Progenitor cell of endocrine pancreas (in vitro differentiated cells): Measurements from ENCODE around the gene NHERF1. TPM values are rescaled to one million over a fixed set of nuclear protein-coding genes. Genes with fewer than 3 reads are reported as not detected.

Experiments used
- DNase-seq: peaks from one replicate; pipeline ENCODE4 v3.0.0; 2021; ENCODE audit warnings: low spot score; ENCODE audit not compliant: unreplicated experiment
- H3K27ac Mint-ChIP-seq: 2 replicates; pipeline ENCODE4 v1.8.0; 2021; ENCODE audit warnings: mild to moderate bottlenecking, moderate library complexity, mixed read lengths
- H3K27me3 Mint-ChIP-seq: 2 replicates; pipeline ENCODE4 v1.8.0; 2021; ENCODE audit warnings: mixed read lengths
- H3K36me3 Mint-ChIP-seq: 2 replicates; pipeline ENCODE4 v1.8.0; 2022; ENCODE audit warnings: mixed read lengths; ENCODE audit not compliant: insufficient read depth
- H3K4me1 Mint-ChIP-seq: 2 replicates; pipeline ENCODE4 v1.8.0; 2021; ENCODE audit warnings: low read depth, mixed read lengths
- H3K4me3 Mint-ChIP-seq: 2 replicates; pipeline ENCODE4 v1.8.0; 2021; ENCODE audit warnings: low read depth, mild to moderate bottlenecking, moderate library complexity, mixed read lengths
- H3K9me3 Mint-ChIP-seq: 2 replicates; pipeline ENCODE4 v1.8.0; 2021; ENCODE audit warnings: low read depth, mixed read lengths
- total RNA-seq: library from RNA; stranded (reverse); gene quantifications from 2 replicates; pipeline ENCODE4 v1.2.1, GENCODE V29; 2021
- TF ChIP-seq, protein P1 (sequence below): fragments of 200-600 bp; sonication (generic); IDR thresholded peaks from one replicate; pipeline ENCODE4 v1.5.0; 2021; ENCODE audit warnings: antibody characterized with exemption, mild to moderate bottlenecking; ENCODE audit not compliant: unreplicated experiment

NHERF1 gene
- total RNA-seq, 1 donor from 2014 or later: 143 TPM

DNA sequence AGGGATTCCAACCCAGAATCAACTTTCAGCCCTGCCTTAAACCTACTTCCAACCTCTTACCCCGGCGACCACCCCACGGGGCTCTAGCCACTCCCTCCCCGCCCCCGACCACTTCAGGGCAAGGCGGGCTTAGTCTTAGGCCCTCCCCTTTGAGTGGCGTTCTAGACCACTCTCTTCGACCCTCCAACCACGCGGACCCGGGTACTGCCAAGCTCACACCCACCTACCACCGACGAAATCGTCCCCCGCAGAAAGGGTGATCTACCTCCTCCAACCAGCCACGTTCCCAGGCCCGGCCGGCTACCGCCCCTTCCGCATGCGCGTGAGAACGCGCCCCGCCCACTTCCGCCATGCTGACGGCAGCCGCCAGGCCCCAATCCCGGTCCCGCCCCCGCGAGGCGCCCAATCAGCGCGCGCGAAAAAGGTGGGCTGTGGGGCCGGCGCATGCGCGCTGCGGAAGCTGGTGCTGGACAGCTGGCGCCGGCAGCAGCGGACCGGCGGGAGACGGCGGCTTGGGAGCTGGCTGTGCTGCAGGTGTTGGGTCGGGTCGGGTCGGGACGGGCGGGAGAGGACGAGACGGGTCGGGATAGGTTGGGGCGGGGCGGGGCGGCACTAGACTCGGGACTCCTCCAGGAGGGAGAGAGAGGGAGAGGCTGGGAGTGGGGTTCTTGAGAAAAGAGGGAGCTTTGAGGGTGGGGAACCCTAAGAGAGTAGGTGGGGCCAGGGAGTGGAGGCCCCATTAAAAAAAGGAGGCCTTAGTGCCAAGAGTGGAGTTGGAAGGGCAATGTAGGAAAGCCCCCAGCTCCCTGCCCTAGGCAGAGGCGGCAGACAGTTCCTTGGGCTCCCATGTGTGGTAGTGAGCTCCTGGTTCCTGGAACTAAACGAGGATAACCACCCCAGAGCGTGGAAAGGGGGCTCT is 27.9 kb downstream of the NHERF1 start, which contains the start of gene NAT9:
Gene NAT9 (minus strand): TSS at position 302 of the 919 bp plus-strand sequence. CDS start 647 bp downstream, outside the sequence.
- Mint-ChIP-seq H3K9me3 (no peaks in the 10 kb centered on the region), H3K4me1 (peaks cover 21% of the 10 kb centered on the region), H3K27me3 (no peaks in the 10 kb centered on the region), H3K4me3 (peak within 1 kb of the TSS; percentile 94), H3K36me3 (peaks cover 13% of the 10 kb centered on the region), H3K27ac (peak within 1 kb of the TSS; percentile 96)
- TF ChIP-seq, protein P1, sequence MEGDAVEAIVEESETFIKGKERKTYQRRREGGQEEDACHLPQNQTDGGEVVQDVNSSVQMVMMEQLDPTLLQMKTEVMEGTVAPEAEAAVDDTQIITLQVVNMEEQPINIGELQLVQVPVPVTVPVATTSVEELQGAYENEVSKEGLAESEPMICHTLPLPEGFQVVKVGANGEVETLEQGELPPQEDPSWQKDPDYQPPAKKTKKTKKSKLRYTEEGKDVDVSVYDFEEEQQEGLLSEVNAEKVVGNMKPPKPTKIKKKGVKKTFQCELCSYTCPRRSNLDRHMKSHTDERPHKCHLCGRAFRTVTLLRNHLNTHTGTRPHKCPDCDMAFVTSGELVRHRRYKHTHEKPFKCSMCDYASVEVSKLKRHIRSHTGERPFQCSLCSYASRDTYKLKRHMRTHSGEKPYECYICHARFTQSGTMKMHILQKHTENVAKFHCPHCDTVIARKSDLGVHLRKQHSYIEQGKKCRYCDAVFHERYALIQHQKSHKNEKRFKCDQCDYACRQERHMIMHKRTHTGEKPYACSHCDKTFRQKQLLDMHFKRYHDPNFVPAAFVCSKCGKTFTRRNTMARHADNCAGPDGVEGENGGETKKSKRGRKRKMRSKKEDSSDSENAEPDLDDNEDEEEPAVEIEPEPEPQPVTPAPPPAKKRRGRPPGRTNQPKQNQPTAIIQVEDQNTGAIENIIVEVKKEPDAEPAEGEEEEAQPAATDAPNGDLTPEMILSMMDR: no peak
- peak; percentile 99 for DNase-seq

DNA sequence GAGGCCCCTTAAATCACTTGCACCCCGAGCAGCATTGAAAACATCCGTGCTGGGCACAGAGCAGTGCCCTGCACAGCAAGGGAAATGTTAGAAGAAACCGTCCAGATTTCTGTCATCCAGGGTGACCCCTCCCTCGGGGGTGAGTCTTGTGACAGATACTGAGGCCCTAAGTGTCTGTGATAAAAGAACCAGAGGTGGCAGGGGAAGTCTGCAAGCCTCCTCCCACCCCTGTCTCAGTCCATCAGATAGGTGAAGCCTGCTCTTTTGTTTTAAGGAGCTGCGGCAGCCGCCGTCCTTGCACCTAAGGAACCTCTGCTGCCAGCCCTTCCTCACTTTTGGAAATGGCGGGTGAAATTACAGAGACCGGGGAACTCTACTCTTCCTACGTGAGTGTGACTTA is 28.6 kb downstream of the NHERF1 start:
- H3K9me3 Mint-ChIP-seq: no peaks in the 10 kb centered on the region
- H3K27ac Mint-ChIP-seq: peak overlapping the region; percentile 38
- peaks cover 13% of the 10 kb centered on the region for H3K36me3 Mint-ChIP-seq

DNA sequence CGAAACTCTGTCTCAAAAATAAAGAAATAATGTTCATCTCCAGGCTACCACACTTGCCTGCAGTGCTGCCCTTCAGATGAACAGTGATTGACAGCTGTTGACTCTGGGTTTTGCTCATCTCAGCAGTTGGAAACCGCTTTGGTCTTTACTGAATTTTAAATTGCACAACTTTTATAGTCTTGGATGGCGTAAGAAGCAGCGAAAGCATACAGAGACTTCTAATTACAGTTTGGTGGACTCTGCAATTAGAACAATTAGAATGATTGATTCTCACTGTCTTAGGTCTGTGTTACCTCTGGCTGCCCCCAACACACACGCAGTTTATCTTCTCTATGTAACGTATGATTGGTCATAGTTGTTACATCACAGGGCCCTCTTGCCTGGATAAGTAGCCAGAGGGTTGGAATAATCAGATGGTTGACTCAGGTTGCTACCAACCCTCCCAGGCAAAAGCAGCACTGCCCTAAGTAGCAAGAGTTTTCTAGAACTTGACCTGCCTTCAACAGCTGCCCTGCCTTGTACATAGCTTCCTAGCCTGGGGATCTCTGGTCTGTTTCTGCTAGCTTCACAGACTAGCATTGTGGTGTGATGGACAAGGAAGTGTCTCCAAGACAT is 29.6 kb downstream of the NHERF1 start:
- no peak for DNase-seq
- H3K27ac Mint-ChIP-seq: peak overlapping the region; percentile 20
- H3K4me1 Mint-ChIP-seq: peaks cover 21% of the 10 kb centered on the region
- peaks cover 7% of the 10 kb centered on the region for H3K36me3 Mint-ChIP-seq
- no peaks in the 10 kb centered on the region for H3K27me3 Mint-ChIP-seq
- TF ChIP-seq, protein P1: no peak
- H3K4me3 Mint-ChIP-seq: peak overlapping the region; percentile 54
- H3K9me3 Mint-ChIP-seq: no peaks in the 10 kb centered on the region

More for the DNA sequence above, 28.6 kb downstream of the NHERF1 start:
- TF ChIP-seq, protein P1: no peak
- H3K4me3 Mint-ChIP-seq: peak overlapping the region; percentile 94
- DNase-seq: no peak
- peaks cover 21% of the 10 kb centered on the region for H3K4me1 Mint-ChIP-seq
- no peaks in the 10 kb centered on the region for H3K27me3 Mint-ChIP-seq

DNA sequence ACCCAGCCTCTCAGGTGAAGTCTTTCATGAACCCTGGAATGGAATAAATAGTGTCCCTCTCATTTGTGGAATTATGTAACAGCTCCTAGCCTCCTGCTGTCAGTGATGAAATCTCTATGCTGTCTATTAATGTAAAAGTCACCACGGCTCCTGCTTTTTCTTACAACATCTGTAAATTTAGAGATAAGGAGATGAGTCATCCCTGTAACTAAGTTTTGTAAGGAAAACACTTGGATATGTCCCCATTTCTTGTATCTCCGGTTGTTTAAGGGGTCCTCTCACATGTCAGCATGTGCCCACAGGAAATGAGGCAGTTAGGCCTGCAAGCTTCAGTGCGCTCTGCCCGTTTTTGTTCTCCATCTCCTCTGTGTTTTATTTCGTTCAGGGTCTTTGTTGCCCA is 30.5 kb downstream of the NHERF1 start:
- no peak overlapping the region for H3K4me3 Mint-ChIP-seq
- no peak for DNase-seq
- H3K4me1 Mint-ChIP-seq: peaks cover 20% of the 10 kb centered on the region
- H3K27ac Mint-ChIP-seq: no peak overlapping the region
- H3K36me3 Mint-ChIP-seq: peaks cover 5% of the 10 kb centered on the region
- TF ChIP-seq, protein P1: no peak
- H3K9me3 Mint-ChIP-seq: no peaks in the 10 kb centered on the region
- no peaks in the 10 kb centered on the region for H3K27me3 Mint-ChIP-seq

DNA sequence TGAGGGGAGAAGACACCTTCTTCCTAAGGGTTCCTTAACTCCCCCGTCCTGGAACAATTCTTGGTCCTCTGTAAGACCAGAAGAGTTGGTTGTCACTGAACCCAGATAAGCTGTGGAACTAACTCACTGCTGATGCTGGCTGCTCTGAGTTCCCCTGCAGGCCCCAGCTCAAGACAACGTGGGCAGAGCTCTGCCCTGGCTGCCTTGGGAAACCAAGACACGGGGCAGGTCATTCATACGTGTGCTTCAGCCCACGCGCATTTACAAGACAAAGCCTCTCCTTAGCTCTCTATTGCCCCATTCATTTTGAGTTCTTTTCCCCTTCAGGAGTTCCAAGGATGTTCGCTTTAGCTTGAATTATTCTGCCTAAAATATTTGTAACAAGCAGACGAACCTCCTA is 31.1 kb downstream of the NHERF1 start:
- Mint-ChIP-seq H3K9me3 (no peaks in the 10 kb centered on the region), H3K36me3 (peaks cover 3% of the 10 kb centered on the region), H3K4me3 (no peak overlapping the region), H3K4me1 (peaks cover 18% of the 10 kb centered on the region), H3K27me3 (no peaks in the 10 kb centered on the region), H3K27ac (no peak overlapping the region)
- no peak for DNase-seq
- TF ChIP-seq, protein P1: no peak
